NCI-H524 (cell line): ENCODE measurements around the gene RAD51B.
"Not testable (repeated sequence)": the region's sequence is repeated elsewhere in the genome, so short reads cannot be mapped to it uniquely, and the experiment has no call there.

Experiments used
- DNase-seq, 2 experiments: peaks; one replicate each; lab custom pipeline; 2025; lab: John Stamatoyannopoulos, UW

RAD51B gene

GRCh38 chr14:67949771-67950170 is 130.2 kb downstream of the RAD51B start:
- DNase-seq = no peak

GRCh38 chr14:67950386-67950785 is 130.8 kb downstream of the RAD51B start:
- no peak for DNase-seq

- no peak for DNase-seq
Observed at GRCh38 chr14:67951529-67952135, 132.1 kb downstream of the RAD51B start.

- no peak for DNase-seq
Observed at GRCh38 chr14:67952381-67952780, 132.8 kb downstream of the RAD51B start.

- no peak for DNase-seq
Observed at GRCh38 chr14:67952786-67953185, 133.2 kb downstream of the RAD51B start.

GRCh38 chr14:67955261-67955660 is 135.7 kb downstream of the RAD51B start:
- DNase-seq = no peak

GRCh38 chr14:67957946-67958345 is 138.4 kb downstream of the RAD51B start:
- DNase-seq = no peak

- DNase-seq = no peak
Observed at GRCh38 chr14:67961676-67962075, 142.1 kb downstream of the RAD51B start.

- DNase-seq = no peak
Observed at GRCh38 chr14:67962215-67962644, 142.7 kb downstream of the RAD51B start.

- DNase-seq = no peak
Observed at GRCh38 chr14:67963545-67963944, 144.0 kb downstream of the RAD51B start.

GRCh38 chr14:67963960-67964812 is 144.6 kb downstream of the RAD51B start:
- no peak for DNase-seq

- no peak for DNase-seq
Observed at GRCh38 chr14:67965696-67966095, 146.1 kb downstream of the RAD51B start.

- no peak for DNase-seq
Observed at GRCh38 chr14:67967206-67967605, 147.6 kb downstream of the RAD51B start.

- DNase-seq = not testable (repeated sequence)
Observed at GRCh38 chr14:67967970-67968369, 148.4 kb downstream of the RAD51B start.

GRCh38 chr14:67970923-67971322 is 151.3 kb downstream of the RAD51B start:
- no peak for DNase-seq

GRCh38 chr14:67971627-67972625 is 152.3 kb downstream of the RAD51B start:
- peak; percentile 82 to 96 for DNase-seq

- DNase-seq = peak in 1 of 2 experiments; percentile 18
Observed at GRCh38 chr14:67973436-67973835, 153.9 kb downstream of the RAD51B start.

GRCh38 chr14:67975470-67975869 is 155.9 kb downstream of the RAD51B start:
- DNase-seq = no peak

- DNase-seq = no peak
Observed at GRCh38 chr14:67977434-67978034, 158.0 kb downstream of the RAD51B start.

GRCh38 chr14:67978749-67979148 is 159.2 kb downstream of the RAD51B start:
- DNase-seq = no peak

GRCh38 chr14:67982711-67983608 is 163.4 kb downstream of the RAD51B start:
- peak in 1 of 2 experiments; percentile 27 for DNase-seq
